ENCODE results near the gene TMC5. TPM values are rescaled to one million over a fixed set of nuclear protein-coding genes. Genes with fewer than 3 reads are reported as not detected.

The TMC5 gene
- total RNA-seq, 1 donor from 2014 or later, result not detected

- Mint-ChIP-seq H3K36me3 (ENCODE audit: low read depth) (peaks cover 54% of the 10 kb centered on the region), H3K4me3 (no peak overlapping the region), H3K4me1 (peaks cover 48% of the 10 kb centered on the region), H3K9me3 (no peaks in the 10 kb centered on the region), H3K27me3 (no peaks in the 10 kb centered on the region), H3K27ac (no peak overlapping the region)
- DNase-seq, result no peak
- intact Hi-C loops (cut with micrococcal nuclease), result no loop called here
These were observed 98.1 kb downstream of the TMC5 start for GRCh38 chr16:19515757-19516156.

DNA sequence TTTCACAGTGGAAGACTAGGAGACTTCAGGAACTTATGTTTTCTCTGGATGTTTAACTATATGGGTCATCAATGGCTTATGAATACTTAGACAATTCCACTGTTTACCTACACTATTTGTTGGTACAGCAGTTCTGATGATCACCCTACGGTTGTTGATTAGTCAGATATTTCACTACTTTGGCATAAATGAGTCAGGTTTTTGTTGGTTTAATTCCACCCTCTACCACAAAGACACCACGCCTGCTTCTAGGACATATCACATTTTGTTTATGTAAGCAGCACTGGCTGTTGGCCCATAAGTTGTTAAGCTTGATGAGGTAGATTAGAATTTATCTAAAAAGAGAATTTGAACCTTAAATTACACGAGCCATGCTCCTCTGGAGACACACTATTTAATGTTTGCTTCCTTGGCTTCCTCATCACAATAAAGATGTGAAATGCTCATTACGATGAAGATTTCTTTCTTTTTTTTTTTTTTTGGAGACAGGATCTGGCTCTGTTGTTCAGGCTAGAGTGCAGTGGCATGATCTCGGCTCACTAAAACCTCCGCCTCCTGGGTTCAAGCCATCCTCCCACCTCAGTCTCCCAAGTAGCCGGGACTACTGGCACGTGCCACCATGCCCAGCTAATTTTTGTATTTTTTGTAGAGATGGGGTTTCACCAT is 99.9 kb downstream of the TMC5 start:
- Mint-ChIP-seq H3K4me1 (peaks cover 58% of the 10 kb centered on the region), H3K36me3 (ENCODE audit: low read depth) (peaks cover 45% of the 10 kb centered on the region), H3K27me3 (no peaks in the 10 kb centered on the region), H3K4me3 (no peak overlapping the region), H3K27ac (no peak overlapping the region), H3K9me3 (no peaks in the 10 kb centered on the region)
- intact Hi-C loops (cut with micrococcal nuclease), result loop anchor here (1.0 kb wide), 1 partner anchor 400 kb away; no protein-coding TSS in a partner anchor
- peak; percentile 61 for DNase-seq

DNA sequence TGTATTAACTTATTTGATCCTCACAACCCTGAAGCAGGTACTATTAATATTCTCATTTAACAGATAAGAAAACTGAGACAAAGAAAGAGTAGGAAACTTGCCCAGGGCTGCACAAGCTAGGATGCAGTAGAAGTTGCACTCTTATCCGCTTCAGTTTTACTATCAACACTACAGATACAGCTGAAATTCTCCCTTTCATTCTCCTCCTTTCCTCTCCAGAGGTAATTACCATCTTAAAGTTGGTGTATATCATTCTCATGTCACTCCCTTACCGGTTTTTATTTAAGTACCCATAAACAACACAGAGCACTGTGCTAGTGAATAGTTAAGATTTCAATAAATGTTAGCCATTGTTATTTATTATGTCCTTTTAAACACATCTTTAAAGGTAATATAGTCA is 100.7 kb downstream of the TMC5 start:
- no peak for DNase-seq
- H3K4me1 Mint-ChIP-seq, result peaks cover 56% of the 10 kb centered on the region
- H3K36me3 Mint-ChIP-seq (ENCODE audit: low read depth), result peaks cover 37% of the 10 kb centered on the region
- H3K27me3 Mint-ChIP-seq, result no peaks in the 10 kb centered on the region
- H3K4me3 Mint-ChIP-seq, result no peak overlapping the region
- H3K27ac Mint-ChIP-seq, result no peak overlapping the region
- intact Hi-C loops (cut with micrococcal nuclease), result no loop called here
- no peaks in the 10 kb centered on the region for H3K9me3 Mint-ChIP-seq

DNA sequence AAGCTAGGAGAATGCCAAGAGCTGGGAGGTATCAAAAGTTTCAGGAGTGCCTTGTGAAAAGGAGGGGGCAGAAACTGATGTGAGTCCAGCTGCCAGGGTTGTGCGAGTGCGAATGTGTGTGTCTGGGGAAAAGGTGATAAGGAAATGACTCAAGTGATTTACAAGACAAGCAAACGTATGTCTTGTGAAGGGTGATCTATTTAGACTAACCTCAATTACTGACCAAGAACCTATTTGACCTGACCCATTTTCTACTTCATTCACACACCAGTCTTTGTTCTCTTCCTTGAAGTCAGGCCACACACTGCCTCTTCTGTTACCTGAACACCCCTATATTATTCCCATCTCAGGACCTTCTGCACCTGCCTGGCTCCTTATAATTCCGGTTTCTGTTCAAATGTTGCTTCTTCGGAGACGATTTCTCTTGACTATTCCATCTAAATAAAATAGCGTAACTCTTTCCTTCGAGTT is 103.2 kb downstream of the TMC5 start:
- Mint-ChIP-seq H3K4me1 (peaks cover 56% of the 10 kb centered on the region), H3K27me3 (no peaks in the 10 kb centered on the region), H3K27ac (peak overlapping the region; percentile 91), H3K4me3 (peak overlapping the region; percentile 93), H3K36me3 (ENCODE audit: low read depth) (peaks cover 22% of the 10 kb centered on the region), H3K9me3 (no peaks in the 10 kb centered on the region)
- intact Hi-C loops (cut with micrococcal nuclease), result loop anchor here (5.0 kb wide), 1 partner anchor 719 kb away; the partner anchor contains the start of gene ARL6IP1
- DNase-seq, result peak; percentile 67

GRCh38 chr16:19521471-19522396 is 104.1 kb downstream of the TMC5 start, which contains the start of gene GDE1:
TSS of gene GDE1 (minus strand) at chr16:19522098. CDS start at chr16:19521964, 134 bp downstream.
- Mint-ChIP-seq H3K36me3 (ENCODE audit: low read depth) (peaks cover 17% of the 10 kb centered on the region), H3K27ac (peak within 1 kb of the TSS; percentile 91), H3K9me3 (no peaks in the 10 kb centered on the region), H3K4me3 (peak within 1 kb of the TSS; percentile 93), H3K27me3 (no peaks in the 10 kb centered on the region), H3K4me1 (peaks cover 55% of the 10 kb centered on the region)
- intact Hi-C loops (cut with micrococcal nuclease), result loop anchor here (1.0 to 5.0 kb wide), 4 partner anchors 197 to 719 kb away; partner anchors contain the start of genes ARL6IP1, IQCK, KNOP1 and SMG1
- DNase-seq, result peak; percentile 98

DNA sequence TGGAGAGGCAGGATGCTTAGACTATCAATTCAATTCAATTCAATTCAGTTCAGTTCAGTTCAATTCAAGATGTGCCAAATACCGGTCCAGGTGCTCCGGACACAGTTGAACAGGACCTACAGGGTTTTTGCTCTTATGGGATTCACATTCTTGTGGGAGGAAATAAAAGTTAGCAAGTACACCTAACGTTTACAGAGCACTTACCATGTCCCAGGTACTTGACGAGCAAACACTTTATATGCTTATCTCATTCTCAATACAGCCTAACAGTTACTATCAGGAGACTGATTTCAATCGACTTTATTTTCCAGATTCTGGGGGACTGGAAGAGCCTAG is 104.7 kb downstream of the TMC5 start:
- Mint-ChIP-seq H3K27ac (peak overlapping the region; percentile 91), H3K4me1 (peaks cover 49% of the 10 kb centered on the region), H3K27me3 (no peaks in the 10 kb centered on the region), H3K4me3 (peak overlapping the region; percentile 93), H3K9me3 (no peaks in the 10 kb centered on the region), H3K36me3 (ENCODE audit: low read depth) (peaks cover 10% of the 10 kb centered on the region)
- intact Hi-C loops (cut with micrococcal nuclease), result loop anchor here (1.0 to 5.0 kb wide), 4 partner anchors 196 to 720 kb away; partner anchors contain the start of genes ARL6IP1, IQCK, KNOP1 and SMG1
- DNase-seq, result no peak

- H3K27me3 Mint-ChIP-seq, result no peaks in the 10 kb centered on the region
- no peak overlapping the region for H3K27ac Mint-ChIP-seq
- no peak overlapping the region for H3K4me3 Mint-ChIP-seq
- peaks cover 45% of the 10 kb centered on the region for H3K4me1 Mint-ChIP-seq
- peaks cover 9% of the 10 kb centered on the region for H3K36me3 Mint-ChIP-seq (ENCODE audit: low read depth)
- no peaks in the 10 kb centered on the region for H3K9me3 Mint-ChIP-seq
- intact Hi-C loops (cut with micrococcal nuclease), result loop anchor here (1.0 to 5.0 kb wide), 5 partner anchors 33 to 720 kb away; partner anchors contain the start of genes ARL6IP1, IQCK, KNOP1 and SMG1
- no peak for DNase-seq
These were observed 105.1 kb downstream of the TMC5 start for GRCh38 chr16:19522760-19523159.

DNA sequence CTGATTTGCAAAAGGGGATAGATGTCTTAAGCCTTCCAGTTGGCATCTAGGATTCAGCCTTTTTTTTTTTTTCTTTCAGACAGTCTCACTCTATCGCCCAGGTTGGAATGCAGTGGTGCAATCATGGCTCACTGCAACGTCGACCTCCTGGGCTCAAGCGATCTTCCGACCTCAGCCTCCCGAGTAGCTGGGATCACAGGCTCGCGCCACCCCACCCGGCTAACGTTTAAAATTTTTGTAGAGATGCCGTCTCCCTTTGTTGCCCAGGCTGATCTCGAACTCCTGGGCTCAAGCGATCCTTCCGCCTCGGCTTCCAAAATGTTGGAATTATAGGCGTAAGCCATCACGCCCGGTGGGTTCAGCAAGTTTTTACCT is 105.5 kb downstream of the TMC5 start:
- no peak for DNase-seq
- peaks cover 44% of the 10 kb centered on the region for H3K4me1 Mint-ChIP-seq
- H3K36me3 Mint-ChIP-seq (ENCODE audit: low read depth), result peaks cover 13% of the 10 kb centered on the region
- intact Hi-C loops (cut with micrococcal nuclease), result loop anchor here (1.0 to 5.0 kb wide), 4 partner anchors 32 to 721 kb away; partner anchors contain the start of genes ARL6IP1, SMG1 and VPS35L
- H3K4me3 Mint-ChIP-seq, result no peak overlapping the region
- H3K27ac Mint-ChIP-seq, result peak overlapping the region; percentile 19
- H3K27me3 Mint-ChIP-seq, result no peaks in the 10 kb centered on the region
- no peaks in the 10 kb centered on the region for H3K9me3 Mint-ChIP-seq

DNA sequence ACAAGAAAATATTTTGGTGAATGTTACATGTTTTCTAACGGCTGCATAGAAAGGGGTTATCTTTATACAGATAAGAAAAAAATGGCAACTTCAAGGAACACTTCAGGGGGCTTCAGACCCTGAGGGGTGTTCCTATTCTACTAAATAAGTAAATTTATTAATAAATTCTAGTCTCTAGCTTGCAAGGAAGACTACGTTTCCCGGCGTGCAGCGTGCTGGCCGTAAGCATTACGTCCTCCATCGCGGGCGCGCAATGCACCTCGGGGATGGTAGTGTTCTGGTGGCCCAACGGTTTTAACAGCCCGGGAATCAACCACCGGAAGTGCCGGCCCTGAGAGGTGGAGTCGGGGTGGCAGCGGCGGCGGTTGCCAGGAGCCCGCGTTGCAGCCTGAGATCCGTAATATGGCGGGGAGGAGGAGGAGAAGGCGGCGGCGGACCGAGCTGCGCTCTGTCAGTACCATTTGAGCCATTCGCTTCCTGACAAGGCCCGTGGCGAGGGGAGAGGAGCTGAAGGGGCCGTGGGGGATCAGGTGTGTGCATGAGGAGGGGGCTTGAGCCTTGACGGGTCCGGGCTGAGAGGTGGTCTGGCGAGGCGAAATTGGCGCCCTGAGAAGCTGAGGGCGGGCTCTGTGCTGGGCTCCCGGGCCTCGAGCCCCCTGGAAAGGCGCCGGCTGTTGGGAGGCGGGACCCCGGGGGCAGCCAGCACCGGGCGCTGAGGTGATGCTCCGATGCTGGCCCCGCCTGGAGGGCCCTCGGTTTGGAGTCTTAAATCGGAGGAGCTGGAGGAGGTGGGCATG is 106.1 kb downstream of the TMC5 start, which contains the start of gene CCP110:
Gene CCP110, plus strand, starts transcription at position 384 of the 797 bp plus-strand sequence. CDS start 3,940 bp downstream, outside the sequence.
- peaks cover 17% of the 10 kb centered on the region for H3K36me3 Mint-ChIP-seq (ENCODE audit: low read depth)

DNA sequence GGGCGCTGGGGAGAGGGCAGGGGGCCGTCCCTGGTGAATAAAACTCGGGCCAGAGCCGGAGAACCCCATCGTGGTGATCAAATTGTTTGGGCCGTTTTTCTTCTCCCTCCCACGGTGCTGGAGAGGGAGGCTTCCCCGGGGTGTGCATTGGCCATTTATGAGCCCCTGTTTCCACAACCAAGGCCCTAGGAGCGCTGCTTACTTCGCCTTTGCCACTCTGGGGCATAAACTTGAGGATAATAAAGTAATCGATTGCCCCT is 106.6 kb downstream of the TMC5 start:
- H3K27ac Mint-ChIP-seq, result peak overlapping the region; percentile 94
- no peaks in the 10 kb centered on the region for H3K27me3 Mint-ChIP-seq
- intact Hi-C loops (cut with micrococcal nuclease), result loop anchor here (1.0 to 5.0 kb wide), 2 partner anchors 457 to 722 kb away; partner anchors contain the start of genes ARL6IP1 and COQ7
- H3K9me3 Mint-ChIP-seq, result no peaks in the 10 kb centered on the region
- peak; percentile 75 for DNase-seq
- peaks cover 19% of the 10 kb centered on the region for H3K36me3 Mint-ChIP-seq (ENCODE audit: low read depth)
- peaks cover 35% of the 10 kb centered on the region for H3K4me1 Mint-ChIP-seq
- peak overlapping the region; percentile 98 for H3K4me3 Mint-ChIP-seq

More for the DNA sequence above, 106.1 kb downstream of the TMC5 start, which contains the start of gene CCP110:
- DNase-seq, result peak; percentile 98
- peaks cover 38% of the 10 kb centered on the region for H3K4me1 Mint-ChIP-seq
- no peaks in the 10 kb centered on the region for H3K27me3 Mint-ChIP-seq
- peak within 1 kb of the TSS; percentile 94 for H3K27ac Mint-ChIP-seq
- intact Hi-C loops (cut with micrococcal nuclease), result loop anchor here (1.0 to 5.0 kb wide), 5 partner anchors 32 to 721 kb away; partner anchors contain the start of genes ARL6IP1, COQ7, SMG1 and VPS35L
- no peaks in the 10 kb centered on the region for H3K9me3 Mint-ChIP-seq
- H3K4me3 Mint-ChIP-seq, result peak within 1 kb of the TSS; percentile 98

DNA sequence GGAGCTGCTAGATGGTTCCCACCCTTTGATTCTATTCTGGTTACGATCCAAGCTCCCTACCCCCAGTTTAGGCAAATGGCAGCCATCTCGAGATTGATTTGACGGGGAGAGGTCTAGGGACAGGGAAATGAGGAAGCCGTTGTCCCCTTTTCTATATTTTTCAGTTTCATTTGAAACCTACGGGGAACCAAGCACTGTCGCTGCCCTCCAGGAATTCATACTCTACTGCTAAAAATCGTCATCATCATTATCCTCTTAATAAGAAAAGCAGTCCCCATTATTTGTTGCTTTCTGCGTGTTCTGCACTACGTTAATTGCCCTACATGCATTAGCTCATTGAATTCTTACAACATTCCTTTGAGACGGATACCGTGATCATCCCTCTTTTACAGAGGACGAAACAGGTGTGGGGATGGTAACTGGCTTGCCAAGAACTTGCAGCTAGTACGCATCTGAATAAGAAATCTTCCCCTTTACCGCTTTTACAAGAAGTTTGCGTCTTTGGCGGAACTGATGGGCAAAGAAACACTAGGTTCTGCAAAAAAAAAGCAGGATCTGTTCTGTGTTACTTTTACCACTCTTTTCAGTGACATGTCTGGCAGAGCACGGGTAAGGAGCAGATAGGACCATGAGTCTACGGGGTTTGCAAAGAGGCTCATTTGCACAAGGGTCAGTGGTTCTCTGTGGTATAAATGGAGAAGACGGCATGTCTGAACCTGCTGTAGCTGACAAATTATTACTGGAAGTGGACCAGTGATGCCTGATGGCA is 107.1 kb downstream of the TMC5 start:
- Mint-ChIP-seq H3K36me3 (ENCODE audit: low read depth) (peaks cover 18% of the 10 kb centered on the region), H3K4me3 (peak overlapping the region; percentile 98), H3K4me1 (peaks cover 31% of the 10 kb centered on the region), H3K27ac (peak overlapping the region; percentile 94), H3K9me3 (no peaks in the 10 kb centered on the region), H3K27me3 (no peaks in the 10 kb centered on the region)
- DNase-seq, result peak; percentile 66
- intact Hi-C loops (cut with micrococcal nuclease), result loop anchor here (1.0 to 5.0 kb wide), 2 partner anchors 457 to 722 kb away; partner anchors contain the start of genes ARL6IP1 and COQ7

GRCh38 chr16:19525385-19525723 is 107.7 kb downstream of the TMC5 start:
- Mint-ChIP-seq H3K4me3 (peak overlapping the region; percentile 98), H3K9me3 (no peaks in the 10 kb centered on the region), H3K27ac (no peak overlapping the region), H3K36me3 (ENCODE audit: low read depth) (peaks cover 20% of the 10 kb centered on the region), H3K4me1 (peaks cover 27% of the 10 kb centered on the region), H3K27me3 (no peaks in the 10 kb centered on the region)
- intact Hi-C loops (cut with micrococcal nuclease), result no loop called here
- no peak for DNase-seq

Measured in activated CD4-positive, alpha-beta T cell treated with anti-CD3 and anti-CD28 coated beads, Interleukin-2, amount 10 ng/mL, durations not matched to agents 24 days and 14 days (primary cell).